HL-60 (cell line): Measurements from ENCODE around the gene RUNX1.

Experiments used
- CTCF ChIP-seq: IDR thresholded peaks from one replicate; pipeline ENCODE4 v1.5.1; 2011; ENCODE audit warnings: low read length, control low read depth, inconsistent platforms; ENCODE audit not compliant: insufficient read depth
- GABPA ChIP-seq: IDR thresholded peaks from 2 replicates; pipeline ENCODE4 v1.6.1; 2012; ENCODE audit warnings: low read depth
- POLR2AphosphoS5 ChIP-seq: IDR thresholded peaks from 2 replicates; pipeline ENCODE4 v1.6.1; 2012; ENCODE audit warnings: low read depth
- REST ChIP-seq: IDR thresholded peaks from 2 replicates; pipeline ENCODE4 v1.6.1; 2012; ENCODE audit warnings: low read depth; ENCODE audit not compliant: insufficient replicate concordance

GRCh38 chr21:34821717-34822116, 227.4 kb downstream of the RUNX1 start:
- TF ChIP-seq CTCF = no peak
- TF ChIP-seq POLR2AphosphoS5 = no peak
- no peak for TF ChIP-seq GABPA
- no peak for TF ChIP-seq REST
